Transverse colon (tissue), 4 donors: ENCODE results near the gene RAB10. TPM values are rescaled to one million over a fixed set of nuclear protein-coding genes. Genes with fewer than 3 reads are reported as not detected.

Source experiments
- DNase-seq: peaks from one replicate; pipeline ENCODE4 v3.0.0-alpha.2; 2019
- H3K27ac ChIP-seq, 4 donors: fragments of 200-600 bp; sonication (generic); 2 replicates each; pipeline ENCODE4 v1.5.1; 2016 to 2018; ENCODE audit warnings: inconsistent platforms in 4 of 4
- H3K27me3 ChIP-seq: fragments of 200-600 bp; sonication (generic); 2 replicates; pipeline ENCODE4 v1.5.1; 2017; ENCODE audit warnings: inconsistent platforms
- H3K36me3 ChIP-seq, 4 donors: fragments of 200-600 bp; sonication (generic); 2 replicates each; pipeline ENCODE4 v1.5.1; 2017 to 2019; ENCODE audit warnings: inconsistent platforms in 4 of 4
- H3K4me1 ChIP-seq, 4 donors: fragments of 200-600 bp; sonication (generic); 2 replicates each; pipeline ENCODE4 v1.5.1; 2017 to 2020; ENCODE audit warnings: inconsistent platforms in 4 of 4
- H3K4me3 ChIP-seq, 4 donors: fragments of 200-600 bp; sonication (generic); 1 replicate in 1 of 4; 2 replicates in 3 of 4; pipeline versions ENCODE4 v1.5.1 to v1.6.1; 2017 to 2019; ENCODE audit warnings: inconsistent platforms in 4 of 4
- H3K9me3 ChIP-seq, 2 donors: fragments of 200-600 bp; sonication (generic); 2 replicates each; pipeline ENCODE4 v1.5.1; 2017 to 2019; ENCODE audit warnings: inconsistent platforms in 2 of 2
- EP300 ChIP-seq: sonication (generic); formaldehyde crosslinking; IDR thresholded peaks from one replicate; pipeline ENCODE4 v1.6.1; 2017; ENCODE audit warnings: antibody characterized with exemption, low read depth
- POLR2A ChIP-seq: fragments of 450-650 bp; IDR thresholded peaks from one replicate; pipeline ENCODE4 v1.6.1; 2016; ENCODE audit warnings: antibody characterized with exemption, mild to moderate bottlenecking, moderate library complexity
- POLR2AphosphoS5 ChIP-seq, 3 donors: sonication (generic); formaldehyde crosslinking; IDR thresholded peaks; one replicate each; pipeline ENCODE4 v1.6.1; 2016; ENCODE audit warnings: antibody characterized with exemption in 3 of 3
- WGBS, 2 donors: methylation state at CpG; one replicate each; pipeline ENCODE4 v1.1.5; 2018; ENCODE audit warnings: low coverage in 1 of 2; 5-methylcytosine and 5-hydroxymethylcytosine counted together
- in situ Hi-C, 4 donors: fragments of 200-750 bp; cut with MboI; loops; one replicate each; pipeline versions ENCODE4 v1.15.0 to v1.15.1; 2017; ENCODE audit warnings: low sequenced_read_pairs in 3 of 4, low pct_ligation_motif_present in 1 of 4, low pct_unique_long_range_greater_than_20kb in 1 of 4
- intact Hi-C: fragments of 100-400 bp; cut with DNase I; formaldehyde crosslinking; loops from one replicate; pipeline ENCODE4 v1.15.1; 2023; ENCODE audit warnings: low total_unique reads
- total RNA-seq, 4 donors: library from RNA; depleted of rRNA; stranded (reverse); fragments of >200 nt; gene quantifications; one replicate each; pipeline ENCODE4 v1.1.0, GENCODE V29; 2016
- TF ChIP-seq, protein P1 (sequence below), 5 experiments: fragments of 200-600 bp in 3 of 5; fragments of 450-650 bp in 2 of 5; sonication (generic) in 3 of 5; IDR thresholded peaks; 1 replicate in 2 of 5; 2 replicates in 3 of 5; pipeline ENCODE4 v1.5.1; 2016 to 2017; ENCODE audit warnings: antibody characterized with exemption in 5 of 5, inconsistent platforms in 3 of 5, mild to moderate bottlenecking in 2 of 5, moderate library complexity in 1 of 5

Gene RAB10
- total RNA-seq, 4 donors from 2014 or later = 99.5 to 150 (median 144) TPM

DNA sequence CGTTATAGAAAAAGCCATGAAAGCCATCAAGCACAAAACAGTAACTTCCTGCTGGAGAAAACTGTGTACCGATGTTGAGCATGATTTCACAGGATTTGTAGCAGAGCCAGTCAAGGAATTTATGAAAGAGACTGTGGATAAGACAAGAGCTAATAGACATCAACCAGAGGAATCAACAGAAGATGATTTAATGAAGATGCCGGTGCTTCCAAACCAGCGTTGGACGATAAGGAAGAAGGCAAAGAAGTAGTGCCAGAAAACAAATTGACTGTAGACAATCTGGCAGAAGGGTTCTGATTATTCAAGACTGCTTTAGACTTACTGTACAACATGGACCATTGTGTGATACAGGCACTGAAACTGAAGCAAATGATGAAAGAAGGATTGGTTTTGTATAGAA lies 89.5 kb downstream of the RAB10 start:
- Histone ChIP-seq H3K4me1 (peaks cover 0 to 5% (median 0%) of the 10 kb centered on the region in 4 donors), H3K27ac (no peak overlapping the region), H3K4me3 (no peak overlapping the region), H3K27me3 (no peaks in the 10 kb centered on the region), H3K9me3 (no peaks in the 10 kb centered on the region), H3K36me3 (peaks cover 0 to 9% (median 0%) of the 10 kb centered on the region in 4 donors)
- intact Hi-C loops = no loop called here
- TF ChIP-seq POLR2AphosphoS5 (IDR thresholded peaks at IDR 0.05) = no peak
- TF ChIP-seq POLR2A = no peak
- TF ChIP-seq, protein P1, sequence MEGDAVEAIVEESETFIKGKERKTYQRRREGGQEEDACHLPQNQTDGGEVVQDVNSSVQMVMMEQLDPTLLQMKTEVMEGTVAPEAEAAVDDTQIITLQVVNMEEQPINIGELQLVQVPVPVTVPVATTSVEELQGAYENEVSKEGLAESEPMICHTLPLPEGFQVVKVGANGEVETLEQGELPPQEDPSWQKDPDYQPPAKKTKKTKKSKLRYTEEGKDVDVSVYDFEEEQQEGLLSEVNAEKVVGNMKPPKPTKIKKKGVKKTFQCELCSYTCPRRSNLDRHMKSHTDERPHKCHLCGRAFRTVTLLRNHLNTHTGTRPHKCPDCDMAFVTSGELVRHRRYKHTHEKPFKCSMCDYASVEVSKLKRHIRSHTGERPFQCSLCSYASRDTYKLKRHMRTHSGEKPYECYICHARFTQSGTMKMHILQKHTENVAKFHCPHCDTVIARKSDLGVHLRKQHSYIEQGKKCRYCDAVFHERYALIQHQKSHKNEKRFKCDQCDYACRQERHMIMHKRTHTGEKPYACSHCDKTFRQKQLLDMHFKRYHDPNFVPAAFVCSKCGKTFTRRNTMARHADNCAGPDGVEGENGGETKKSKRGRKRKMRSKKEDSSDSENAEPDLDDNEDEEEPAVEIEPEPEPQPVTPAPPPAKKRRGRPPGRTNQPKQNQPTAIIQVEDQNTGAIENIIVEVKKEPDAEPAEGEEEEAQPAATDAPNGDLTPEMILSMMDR (IDR thresholded peaks at IDR 0.05) = no peak
- TF ChIP-seq EP300 = no peak
- WGBS, 2 donors = 72 to 77% methylated on average over 5 of the region's 5 CpGs
- DNase-seq = no peak
- in situ Hi-C loops = no loop called here

GRCh38 chr2:26126074-26126473 lies 92.2 kb downstream of the RAB10 start:
- H3K27ac ChIP-seq = no peak overlapping the region
- DNase-seq = no peak
- no peaks in the 10 kb centered on the region for H3K4me1 ChIP-seq
- no peak for TF ChIP-seq EP300
- TF ChIP-seq, protein P1 (IDR thresholded peaks at IDR 0.05) = no peak
- no peak for TF ChIP-seq POLR2A
- TF ChIP-seq POLR2AphosphoS5 (IDR thresholded peaks at IDR 0.05) = no peak
- no peaks in the 10 kb centered on the region for H3K27me3 ChIP-seq
- H3K9me3 ChIP-seq = no peaks in the 10 kb centered on the region
- H3K36me3 ChIP-seq = peaks cover 0 to 12% (median 0%) of the 10 kb centered on the region in 4 donors
- in situ Hi-C loops = no loop called here
- WGBS, 2 donors = 86 to 88% methylated on average over 3 to 4 of the region's 4 CpGs
- H3K4me3 ChIP-seq = no peak overlapping the region
- intact Hi-C loops = no loop called here

GRCh38 chr2:26128176-26128575 lies 94.3 kb downstream of the RAB10 start:
- in situ Hi-C loops = no loop called here
- no peaks in the 10 kb centered on the region for H3K9me3 ChIP-seq
- no peak overlapping the region for H3K4me3 ChIP-seq
- WGBS, 2 donors = 97 to 100% methylated on average over 1 to 8 of the region's 8 CpGs
- DNase-seq = no peak
- H3K4me1 ChIP-seq = no peaks in the 10 kb centered on the region
- no peak overlapping the region for H3K27ac ChIP-seq
- H3K27me3 ChIP-seq = no peaks in the 10 kb centered on the region
- no peak for TF ChIP-seq EP300
- TF ChIP-seq POLR2A = no peak
- TF ChIP-seq POLR2AphosphoS5 (IDR thresholded peaks at IDR 0.05) = no peak
- TF ChIP-seq, protein P1 (IDR thresholded peaks at IDR 0.05) = no peak
- intact Hi-C loops = no loop called here
- H3K36me3 ChIP-seq = peaks cover 0 to 12% (median 0%) of the 10 kb centered on the region in 4 donors

- no peak for DNase-seq
- H3K27me3 ChIP-seq = no peaks in the 10 kb centered on the region
- in situ Hi-C loops = no loop called here
Observed at GRCh38 chr2:26130763-26131162, 96.9 kb downstream of the RAB10 start.

More at GRCh38 chr2:26130763-26131162, 96.9 kb downstream of the RAB10 start:
- H3K27ac ChIP-seq = no peak overlapping the region
- intact Hi-C loops = no loop called here
- no peaks in the 10 kb centered on the region for H3K9me3 ChIP-seq
- H3K36me3 ChIP-seq = peaks cover 0 to 17% (median 0%) of the 10 kb centered on the region in 4 donors
- H3K4me3 ChIP-seq = no peak overlapping the region
- H3K4me1 ChIP-seq = peaks cover 0 to 4% (median 0%) of the 10 kb centered on the region in 4 donors
- TF ChIP-seq, protein P1 (IDR thresholded peaks at IDR 0.05) = no peak
- TF ChIP-seq POLR2AphosphoS5 (IDR thresholded peaks at IDR 0.05) (no peak), POLR2A (no peak), EP300 (no peak)
- 76 to 77% methylated on average over 3 of the region's 3 CpGs for WGBS, 2 donors
